PC-3 (cell line): ENCODE results near the gene MAST4. TPM values are rescaled to one million over a fixed set of nuclear protein-coding genes. Genes with fewer than 3 reads are reported as not detected.
A peak's percentile ranks its signal among the peaks of the same experiment; 100 is the strongest.

Experiments used
- ATAC-seq: fragments of 200-7000 bp; cut with Tn5 transposase; 2 replicates; pipeline ENCODE4 v1.9.1; 2020; ENCODE audit warnings: mild to moderate bottlenecking, moderate library complexity
- BruUV-seq: library from RNA; stranded (reverse); fragments of 400-500 nt; replicated peaks from 2 replicates; lab custom pipeline; 2021; lab: Mats Ljungman, UMichigan
- CTCF ChIA-PET: fragments of 300-600 bp; sonication (Branson Sonifier 250); formaldehyde crosslinking; loops from one replicate; lab custom pipeline; 2022; ENCODE audit warnings: antibody characterized with exemption; lab: Charles Lee
- POLR2A ChIA-PET: fragments of 300-600 bp; sonication (Branson Sonifier 250); formaldehyde crosslinking; loops from one replicate; lab custom pipeline; 2022; ENCODE audit warnings: antibody characterized with exemption; ENCODE audit not compliant: unreplicated experiment; lab: Charles Lee
- DNase-seq: peaks from one replicate; pipeline ENCODE4 v3.0.0-alpha.2; 2015
- H2AFZ ChIP-seq: fragments of 300-600 bp; sonication (generic); 2 replicates; pipeline ENCODE4 v1.6.0; 2016; ENCODE audit warnings: antibody characterized with exemption, low read length
- H3F3A ChIP-seq: fragments of 300-600 bp; sonication (generic); one replicate; pipeline ENCODE4 v1.6.0; 2017; ENCODE audit warnings: antibody characterized with exemption, low read length, control low read depth, mild to moderate bottlenecking; ENCODE audit not compliant: unreplicated experiment
- H3K27ac ChIP-seq: fragments of 300-600 bp; sonication (generic); 2 replicates; pipeline ENCODE4 v1.5.1; 2016; ENCODE audit warnings: mild to moderate bottlenecking, low read length
- H3K27me3 ChIP-seq: fragments of 300-600 bp; sonication (generic); 2 replicates; pipeline ENCODE4 v1.6.1; 2016; ENCODE audit warnings: low read length, mixed read lengths
- H3K36me3 ChIP-seq: fragments of 300-600 bp; sonication (generic); 2 replicates; pipeline ENCODE4 v1.6.1; 2016; ENCODE audit warnings: low read depth, mixed run types, low read length, mixed read lengths
- H3K4me1 ChIP-seq: fragments of 300-600 bp; sonication (generic); 2 replicates; pipeline ENCODE4 v1.5.1; 2016; ENCODE audit warnings: low read length; ENCODE audit not compliant: insufficient read depth
- H3K4me2 ChIP-seq: fragments of 300-600 bp; sonication (generic); 2 replicates; pipeline ENCODE4 v1.6.0; 2016; ENCODE audit warnings: low read length
- H3K4me3 ChIP-seq: fragments of 300-600 bp; sonication (generic); 2 replicates; pipeline ENCODE4 v1.5.1; 2016; ENCODE audit warnings: mild to moderate bottlenecking, low read length, mixed read lengths
- H3K79me2 ChIP-seq: fragments of 300-600 bp; sonication (generic); 2 replicates; pipeline ENCODE4 v1.6.1; 2017; ENCODE audit warnings: low read length, mixed read lengths
- H3K9ac ChIP-seq: fragments of 300-600 bp; sonication (generic); 2 replicates; pipeline ENCODE4 v1.6.0; 2016; ENCODE audit warnings: mild to moderate bottlenecking, low read length
- H3K9me2 ChIP-seq: fragments of 300-600 bp; sonication (generic); replicated peaks from 2 replicates; pipeline ENCODE4 v1.6.1; 2016; ENCODE audit warnings: mixed run types, low read length, mixed read lengths
- H3K9me3 ChIP-seq: fragments of 300-600 bp; sonication (generic); 2 replicates; pipeline ENCODE4 v1.6.1; 2016; ENCODE audit warnings: low read length, mixed read lengths
- H4K20me1 ChIP-seq: fragments of 300-600 bp; sonication (generic); 2 replicates; pipeline ENCODE4 v1.6.1; 2016; ENCODE audit warnings: low read length, mixed read lengths
- CTCF ChIP-seq: fragments of 300-600 bp; sonication (generic); conservative IDR thresholded peaks from 2 replicates; pipeline ENCODE4 v1.5.1; 2017; ENCODE audit warnings: antibody characterized with exemption, low read depth, mild to moderate bottlenecking, low read length
- EZH2 ChIP-seq: fragments of 300-600 bp; sonication (generic); IDR thresholded peaks from one replicate; pipeline ENCODE4 v1.6.1; 2017; ENCODE audit warnings: antibody characterized with exemption, mild to moderate bottlenecking, low read length; ENCODE audit not compliant: unreplicated experiment
- EZH2phosphoT487 ChIP-seq: fragments of 300-600 bp; sonication (generic); IDR thresholded peaks from 2 replicates; pipeline ENCODE4 v1.6.1; 2018; ENCODE audit warnings: mild to moderate bottlenecking, antibody characterized with exemption, low read length, borderline replicate concordance
- intact Hi-C: fragments of 100-400 bp; cut with micrococcal nuclease; formaldehyde crosslinking; loops from 2 replicates; pipeline ENCODE4 v1.9.0; 2023
- total RNA-seq: library from RNA; depleted of rRNA; stranded (reverse); fragments of >200 nt; gene quantifications from 2 replicates; pipeline ENCODE4 v1.2.3, GENCODE V29; 2014

The MAST4 gene
- total RNA-seq, 1 experiment from 2014 or later, result 7.9 TPM

GRCh38 chr5:66896171-66896570, 300.0 kb downstream of the MAST4 start:
- Histone ChIP-seq H3K9me2 (no peaks in the 10 kb centered on the region), H3K36me3 (no peaks in the 10 kb centered on the region), H3K27ac (peak overlapping the region; percentile 72), H3K4me3 (no peak overlapping the region), H3K9ac (no peak overlapping the region; the same call in 1 of the 2 replicates), H3K4me1 (peaks cover 26% of the 10 kb centered on the region), H3K4me2 (no peak overlapping the region), H2AFZ (no peak overlapping the region), H3K79me2 (no peaks in the 10 kb centered on the region), H3K27me3 (no peaks in the 10 kb centered on the region), H3F3A (no peaks in the 10 kb centered on the region), H4K20me1 (no peaks in the 10 kb centered on the region), H3K9me3 (no peaks in the 10 kb centered on the region)
- ChIA-PET CTCF (no interaction called here), POLR2A (interaction anchor here (0.6 kb wide), 1 partner anchor 12 kb away, joined by 4 read pairs; no protein-coding TSS in a partner anchor)
- peak; percentile 46 for DNase-seq
- no TSS peak for BruUV-seq
- TF ChIP-seq EZH2phosphoT487, result no peak
- no peak for TF ChIP-seq EZH2
- no peak for TF ChIP-seq CTCF
- intact Hi-C loops, result no loop called here
- peak; percentile 56; the same call in 1 of the 2 replicates for ATAC-seq

- no peak for ATAC-seq
- POLR2A ChIA-PET, result no interaction called here
- CTCF ChIA-PET, result no interaction called here
- Histone ChIP-seq H3K4me3 (no peak overlapping the region), H3K9me3 (no peaks in the 10 kb centered on the region), H3K9ac (no peak overlapping the region), H3F3A (no peaks in the 10 kb centered on the region), H3K27ac (no peak overlapping the region), H2AFZ (no peak overlapping the region), H3K36me3 (no peaks in the 10 kb centered on the region), H3K27me3 (no peaks in the 10 kb centered on the region), H3K4me1 (peaks cover 14% of the 10 kb centered on the region), H3K79me2 (no peaks in the 10 kb centered on the region), H3K9me2 (no peaks in the 10 kb centered on the region), H3K4me2 (no peak overlapping the region), H4K20me1 (no peaks in the 10 kb centered on the region)
- intact Hi-C loops, result no loop called here
- TF ChIP-seq EZH2 (no peak), CTCF (no peak)
- no peak for DNase-seq
- no TSS peak for BruUV-seq
Observed at GRCh38 chr5:66897356-66897755, 301.2 kb downstream of the MAST4 start.

- peaks cover 5% of the 10 kb centered on the region; the same call in 1 of the 2 replicates for H3K4me1 ChIP-seq
- CTCF ChIA-PET, result no interaction called here
- no peaks in the 10 kb centered on the region for H3F3A ChIP-seq
- H3K27ac ChIP-seq, result no peak overlapping the region
- intact Hi-C loops, result loop anchor here (2.0 kb wide), 1 partner anchor 32 kb away; no protein-coding TSS in a partner anchor
- H3K9ac ChIP-seq, result no peak overlapping the region
- no peaks in the 10 kb centered on the region for H3K79me2 ChIP-seq
- DNase-seq (no peak), ATAC-seq (no peak)
- H3K9me3 ChIP-seq, result no peaks in the 10 kb centered on the region
- BruUV-seq, result no TSS peak
- H3K9me2 ChIP-seq, result no peaks in the 10 kb centered on the region
- POLR2A ChIA-PET, result no interaction called here
- no peaks in the 10 kb centered on the region for H3K27me3 ChIP-seq
- no peak for TF ChIP-seq EZH2phosphoT487
- no peak for TF ChIP-seq CTCF
- TF ChIP-seq EZH2, result no peak
- H2AFZ ChIP-seq, result no peak overlapping the region
- no peak overlapping the region for H3K4me3 ChIP-seq
- no peaks in the 10 kb centered on the region for H3K36me3 ChIP-seq
- no peak overlapping the region for H3K4me2 ChIP-seq
- H4K20me1 ChIP-seq, result no peaks in the 10 kb centered on the region
Observed at GRCh38 chr5:66898241-66898995, 302.2 kb downstream of the MAST4 start.
